Measurements from ENCODE around the gene RHBDD3. TPM values are rescaled to one million over a fixed set of nuclear protein-coding genes. Genes with fewer than 3 reads are reported as not detected.

The RHBDD3 gene
- total RNA-seq, 1 donor from 2014 or later = 16.7 TPM

Other genes with a start within 250 kb of the RHBDD3 start
- gene C22orf31, start 206.2 kb downstream of the RHBDD3 start, total RNA-seq = not detected
- 52.1 TPM for gene KREMEN1, start 194.9 kb downstream of the RHBDD3 start, total RNA-seq
- 1.3 TPM for gene EMID1, start 62.1 kb downstream of the RHBDD3 start, total RNA-seq
- gene EWSR1, start 287 bp upstream of the RHBDD3 start, total RNA-seq = 138 TPM
- 13.0 TPM for gene GAS2L1, start 38.7 kb upstream of the RHBDD3 start, total RNA-seq
- gene RASL10A, start 47.7 kb upstream of the RHBDD3 start, total RNA-seq = 1.3 TPM
- gene AP1B1, start 120.6 kb upstream of the RHBDD3 start, total RNA-seq = 28.0 TPM
- not detected for gene RFPL1, start 170.6 kb upstream of the RHBDD3 start, total RNA-seq
- 0.22 TPM for gene NEFH, start 212.2 kb upstream of the RHBDD3 start, total RNA-seq

All from cardiac septum (tissue), 1 donor.